ENCODE results near the gene TPD52L3. TPM values are rescaled to one million over a fixed set of nuclear protein-coding genes. Genes with fewer than 3 reads are reported as not detected.

The TPD52L3 gene
- total and polyA plus RNA-seq, 4 donors = not detected

Other genes starting within 250 kb of the TPD52L3 start
- 100 to 1,000 TPM in 1 of 2 donors, 10 to 100 TPM in 1; 68.2 to 138 TPM for gene IL33, start 112.6 kb upstream of the TPD52L3 start, total RNA-seq
- gene IL33, start 112.6 kb upstream of the TPD52L3 start, polyA plus RNA-seq = 100 to 1,000 TPM in 1 of 2 donors, 10 to 100 TPM in 1; 53.0 to 178 TPM
- 10 to 100 TPM; 38.2 to 60.3 TPM for gene UHRF2, start 84.8 kb downstream of the TPD52L3 start, total RNA-seq
- gene UHRF2, start 84.8 kb downstream of the TPD52L3 start, polyA plus RNA-seq = 10 to 100 TPM; 13.0 to 25.7 TPM